ENCODE data around the gene DCTN4. TPM values are rescaled to one million over a fixed set of nuclear protein-coding genes. Genes with fewer than 3 reads are reported as not detected.
"Not testable (repeated sequence)": the region's sequence is repeated elsewhere in the genome, so short reads cannot be mapped to it uniquely, and the experiment has no call there.

The DCTN4 gene
- total RNA-seq, 1 donor from 2014 or later: 82.4 TPM

DNA sequence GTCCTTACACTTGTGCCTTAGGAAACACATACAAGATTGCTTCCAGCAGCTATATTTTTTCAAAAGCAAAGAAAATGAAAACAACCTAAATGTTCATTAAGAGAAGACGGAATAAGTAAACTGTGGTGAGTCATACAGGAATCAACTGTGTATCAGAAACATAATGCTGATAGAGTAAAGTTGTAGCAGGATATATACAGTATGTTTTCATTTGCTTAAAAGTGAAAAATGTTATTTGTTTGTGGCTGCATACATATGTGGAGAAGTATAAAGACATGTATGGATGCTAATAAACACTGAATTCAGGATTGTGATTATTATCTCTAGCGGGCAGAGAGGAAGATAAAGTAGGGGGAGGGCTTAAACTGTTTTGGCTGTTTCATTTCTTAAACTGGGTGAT lies 8.3 kb downstream of the DCTN4 start:
- Mint-ChIP-seq H3K4me3 (no peak overlapping the region), H3K27ac (peak overlapping the region; percentile 20), H3K4me1 (peaks cover 1% of the 10 kb centered on the region), H3K9me3 (peaks cover 1% of the 10 kb centered on the region), H3K27me3 (ENCODE audit: low read depth) (no peaks in the 10 kb centered on the region), H3K36me3 (peaks cover 35% of the 10 kb centered on the region)
- no peak for DNase-seq (ENCODE audit: low spot score in 2 of 2, unreplicated experiment in 2 of 2)
- TF ChIP-seq, protein P1, sequence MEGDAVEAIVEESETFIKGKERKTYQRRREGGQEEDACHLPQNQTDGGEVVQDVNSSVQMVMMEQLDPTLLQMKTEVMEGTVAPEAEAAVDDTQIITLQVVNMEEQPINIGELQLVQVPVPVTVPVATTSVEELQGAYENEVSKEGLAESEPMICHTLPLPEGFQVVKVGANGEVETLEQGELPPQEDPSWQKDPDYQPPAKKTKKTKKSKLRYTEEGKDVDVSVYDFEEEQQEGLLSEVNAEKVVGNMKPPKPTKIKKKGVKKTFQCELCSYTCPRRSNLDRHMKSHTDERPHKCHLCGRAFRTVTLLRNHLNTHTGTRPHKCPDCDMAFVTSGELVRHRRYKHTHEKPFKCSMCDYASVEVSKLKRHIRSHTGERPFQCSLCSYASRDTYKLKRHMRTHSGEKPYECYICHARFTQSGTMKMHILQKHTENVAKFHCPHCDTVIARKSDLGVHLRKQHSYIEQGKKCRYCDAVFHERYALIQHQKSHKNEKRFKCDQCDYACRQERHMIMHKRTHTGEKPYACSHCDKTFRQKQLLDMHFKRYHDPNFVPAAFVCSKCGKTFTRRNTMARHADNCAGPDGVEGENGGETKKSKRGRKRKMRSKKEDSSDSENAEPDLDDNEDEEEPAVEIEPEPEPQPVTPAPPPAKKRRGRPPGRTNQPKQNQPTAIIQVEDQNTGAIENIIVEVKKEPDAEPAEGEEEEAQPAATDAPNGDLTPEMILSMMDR (IDR thresholded peaks at IDR 0.05; ENCODE audit: unreplicated experiment): no peak

- H3K27me3 Mint-ChIP-seq (ENCODE audit: low read depth); H3K4me1 Mint-ChIP-seq; DNase-seq (ENCODE audit: low spot score in 2 of 2, unreplicated experiment in 2 of 2); H3K4me3 Mint-ChIP-seq; H3K27ac Mint-ChIP-seq: not testable (repeated sequence)
- peaks cover 13% of the 10 kb centered on the region for H3K9me3 Mint-ChIP-seq
- H3K36me3 Mint-ChIP-seq: peaks cover 55% of the 10 kb centered on the region
Measured at GRCh38 chr5:150743142-150743488, 15.7 kb downstream of the DCTN4 start.

- Mint-ChIP-seq H3K9me3 (peaks cover 16% of the 10 kb centered on the region), H3K27ac (peak overlapping the region; percentile 18), H3K36me3 (peaks cover 58% of the 10 kb centered on the region)
- H3K4me3 Mint-ChIP-seq; H3K27me3 Mint-ChIP-seq (ENCODE audit: low read depth); DNase-seq (ENCODE audit: low spot score in 2 of 2, unreplicated experiment in 2 of 2); H3K4me1 Mint-ChIP-seq: not testable (repeated sequence)
Measured at GRCh38 chr5:150742455-150743141, 16.2 kb downstream of the DCTN4 start.

DNA sequence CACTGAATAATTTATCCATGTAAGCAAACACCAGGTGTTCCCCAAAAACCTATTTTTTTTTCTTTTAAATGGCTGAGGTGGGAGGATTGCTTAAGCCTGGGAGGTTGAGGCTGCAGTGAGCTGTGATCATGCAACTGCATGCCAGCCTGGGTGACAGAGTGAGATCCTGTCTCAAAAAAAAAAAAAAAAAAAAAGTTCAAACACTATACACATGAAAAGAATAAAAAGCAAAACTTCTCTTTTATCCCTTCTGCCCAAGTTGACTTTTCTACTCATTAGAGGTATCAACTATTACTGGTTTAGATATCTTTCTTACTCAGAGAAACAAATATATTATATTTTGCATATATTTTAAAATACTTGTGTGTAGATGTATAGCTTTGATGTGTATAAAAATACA lies 17.8 kb downstream of the DCTN4 start:
- TF ChIP-seq, protein P1 (IDR thresholded peaks at IDR 0.05; ENCODE audit: unreplicated experiment): no peak
- Mint-ChIP-seq H3K36me3 (peaks cover 69% of the 10 kb centered on the region), H3K27me3 (ENCODE audit: low read depth) (no peaks in the 10 kb centered on the region), H3K4me3 (no peak overlapping the region), H3K4me1 (no peaks in the 10 kb centered on the region), H3K27ac (no peak overlapping the region), H3K9me3 (peaks cover 32% of the 10 kb centered on the region)
- DNase-seq (ENCODE audit: low spot score in 2 of 2, unreplicated experiment in 2 of 2): no peak

GRCh38 chr5:150738862-150739261 lies 20.0 kb downstream of the DCTN4 start:
- H3K4me1 Mint-ChIP-seq: no peaks in the 10 kb centered on the region
- H3K4me3 Mint-ChIP-seq: no peak overlapping the region
- H3K27ac Mint-ChIP-seq: no peak overlapping the region
- no peak for DNase-seq (ENCODE audit: low spot score in 2 of 2, unreplicated experiment in 2 of 2)
- no peaks in the 10 kb centered on the region for H3K27me3 Mint-ChIP-seq (ENCODE audit: low read depth)
- TF ChIP-seq, protein P1 (IDR thresholded peaks at IDR 0.05; ENCODE audit: unreplicated experiment): no peak
- H3K9me3 Mint-ChIP-seq: peaks cover 26% of the 10 kb centered on the region
- peaks cover 74% of the 10 kb centered on the region for H3K36me3 Mint-ChIP-seq

GRCh38 chr5:150734579-150735384 lies 24.0 kb downstream of the DCTN4 start:
- H3K4me3 Mint-ChIP-seq: no peak overlapping the region
- H3K9me3 Mint-ChIP-seq: peaks cover 19% of the 10 kb centered on the region
- H3K4me1 Mint-ChIP-seq: no peaks in the 10 kb centered on the region
- H3K36me3 Mint-ChIP-seq: peaks cover 63% of the 10 kb centered on the region
- DNase-seq (ENCODE audit: low spot score in 2 of 2, unreplicated experiment in 2 of 2): no peak
- no peaks in the 10 kb centered on the region for H3K27me3 Mint-ChIP-seq (ENCODE audit: low read depth)
- TF ChIP-seq, protein P1 (IDR thresholded peaks at IDR 0.05; ENCODE audit: unreplicated experiment): no peak
- H3K27ac Mint-ChIP-seq: no peak overlapping the region
